Natural killer cell (primary cell): ENCODE data around the gene ITGAE. TPM values are rescaled to one million over a fixed set of nuclear protein-coding genes. Genes with fewer than 3 reads are reported as not detected.

Experiments used
- ATAC-seq, 3 donors: fragments of 150-1000 bp in 2 of 3; fragments of 200-7000 bp in 1 of 3; cut with Tn5 transposase; 1 replicate in 1 of 3; 2 replicates in 2 of 3; pipeline ENCODE4 v1.10.0; 2021; ENCODE audit warnings: mild to moderate bottlenecking in 2 of 3, moderate library complexity in 2 of 3
- DNase-seq, 2 donors: peaks; one replicate each; pipeline versions ENCODE4 v3.0.0 to v3.0.0-alpha.2; 2013 to 2021; ENCODE audit warnings: mixed read lengths in 1 of 2
- H3K27ac ChIP-seq: one replicate; pipeline ENCODE4 v1.5.1; 2013; ENCODE audit warnings: mild to moderate bottlenecking, low read length
- H3K27me3 ChIP-seq: one replicate; pipeline ENCODE4 v1.6.1; 2013; ENCODE audit warnings: low read length; ENCODE audit not compliant: control insufficient read depth, insufficient read depth
- H3K36me3 ChIP-seq: one replicate; pipeline ENCODE4 v1.6.1; 2013; ENCODE audit warnings: low read length; ENCODE audit not compliant: control insufficient read depth, insufficient read depth
- H3K4me1 ChIP-seq: one replicate; pipeline ENCODE4 v1.6.1; 2013; ENCODE audit warnings: low read length; ENCODE audit not compliant: control insufficient read depth, insufficient read depth
- H3K4me3 ChIP-seq: one replicate; pipeline ENCODE4 v1.5.1; 2013; ENCODE audit warnings: low read length
- H3K9me3 ChIP-seq: one replicate; pipeline ENCODE4 v1.6.1; 2013; ENCODE audit warnings: low read length; ENCODE audit not compliant: control insufficient read depth, insufficient read depth
- H3K27ac Mint-ChIP-seq, 2 donors: one replicate each; pipeline ENCODE4 v1.8.0; 2022; ENCODE audit warnings: mild to moderate bottlenecking in 2 of 2, mixed read lengths in 2 of 2, moderate library complexity in 1 of 2
- H3K27me3 Mint-ChIP-seq, 2 donors: one replicate each; pipeline ENCODE4 v1.8.0; 2022; ENCODE audit warnings: low read depth in 2 of 2, mixed read lengths in 2 of 2
- H3K36me3 Mint-ChIP-seq: one replicate; pipeline ENCODE4 v1.8.0; 2022; ENCODE audit warnings: mixed read lengths
- H3K4me1 Mint-ChIP-seq, 2 donors: one replicate each; pipeline ENCODE4 v1.8.0; 2022; ENCODE audit warnings: mixed read lengths in 2 of 2
- H3K4me3 Mint-ChIP-seq: one replicate; pipeline ENCODE4 v1.8.0; 2022; ENCODE audit warnings: mild to moderate bottlenecking, moderate library complexity, mixed read lengths
- H3K9me3 Mint-ChIP-seq, 2 donors: one replicate each; pipeline ENCODE4 v1.8.0; 2022; ENCODE audit warnings: mixed read lengths in 2 of 2
- WGBS: methylation state at CpG from one replicate; pipeline ENCODE4 v1.1.7; 2013; ENCODE audit warnings: missing lambda C conversion rate; ENCODE audit not compliant: insufficient coverage; 5-methylcytosine and 5-hydroxymethylcytosine counted together
- intact Hi-C: fragments of 100-400 bp; cut with micrococcal nuclease; formaldehyde crosslinking; loops from one replicate; pipeline ENCODE4 v1.14.2; 2022
- total RNA-seq, 4 donors: library from RNA; stranded (reverse); fragments of 120-200 nt in 1 of 4; gene quantifications; one replicate each; pipeline versions ENCODE4 v1.2.3 to v1.2.4, GENCODE V29; 2013 to 2022
- TF ChIP-seq, protein P1 (sequence below): fragments of 200-600 bp; IDR thresholded peaks from one replicate; pipeline ENCODE4 v1.8.0; 2022; ENCODE audit warnings: antibody characterized with exemption

Gene ITGAE
- total RNA-seq, 3 donors from 2014 or later (not counting 1 experiment from before 2014, with no cell fraction given) = 12.8 to 13.8 (median 13.8) TPM

GRCh38 chr17:3762922-3763776 lies 37.8 kb downstream of the ITGAE start:
- TF ChIP-seq, protein P1, sequence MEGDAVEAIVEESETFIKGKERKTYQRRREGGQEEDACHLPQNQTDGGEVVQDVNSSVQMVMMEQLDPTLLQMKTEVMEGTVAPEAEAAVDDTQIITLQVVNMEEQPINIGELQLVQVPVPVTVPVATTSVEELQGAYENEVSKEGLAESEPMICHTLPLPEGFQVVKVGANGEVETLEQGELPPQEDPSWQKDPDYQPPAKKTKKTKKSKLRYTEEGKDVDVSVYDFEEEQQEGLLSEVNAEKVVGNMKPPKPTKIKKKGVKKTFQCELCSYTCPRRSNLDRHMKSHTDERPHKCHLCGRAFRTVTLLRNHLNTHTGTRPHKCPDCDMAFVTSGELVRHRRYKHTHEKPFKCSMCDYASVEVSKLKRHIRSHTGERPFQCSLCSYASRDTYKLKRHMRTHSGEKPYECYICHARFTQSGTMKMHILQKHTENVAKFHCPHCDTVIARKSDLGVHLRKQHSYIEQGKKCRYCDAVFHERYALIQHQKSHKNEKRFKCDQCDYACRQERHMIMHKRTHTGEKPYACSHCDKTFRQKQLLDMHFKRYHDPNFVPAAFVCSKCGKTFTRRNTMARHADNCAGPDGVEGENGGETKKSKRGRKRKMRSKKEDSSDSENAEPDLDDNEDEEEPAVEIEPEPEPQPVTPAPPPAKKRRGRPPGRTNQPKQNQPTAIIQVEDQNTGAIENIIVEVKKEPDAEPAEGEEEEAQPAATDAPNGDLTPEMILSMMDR = no peak
- DNase-seq = peak; percentile 57 to 77
- intact Hi-C loops = loop anchor here (1.0 kb wide), 1 partner anchor 52 kb away; no protein-coding TSS in a partner anchor
- no peaks in the 10 kb centered on the region for H3K9me3 ChIP-seq
- Mint-ChIP-seq H3K9me3 (no peaks in the 10 kb centered on the region), H3K4me1 (peaks cover 53 to 68% of the 10 kb centered on the region in 2 donors), H3K4me3 (peak overlapping the region; percentile 92), H3K27me3 (no peaks in the 10 kb centered on the region), H3K27ac (peak overlapping the region; percentile 94 to 99), H3K36me3 (no peaks in the 10 kb centered on the region)
- H3K36me3 ChIP-seq = no peaks in the 10 kb centered on the region
- peak; percentile 65 to 83 (median 72) for ATAC-seq
- H3K4me3 ChIP-seq = peak overlapping the region; percentile 38
- peaks cover 74% of the 10 kb centered on the region for H3K4me1 ChIP-seq
- WGBS = 49% methylated on average over 9 of the region's 14 CpGs
- H3K27ac ChIP-seq = peak overlapping the region; percentile 91
- no peaks in the 10 kb centered on the region for H3K27me3 ChIP-seq

- TF ChIP-seq, protein P1 = no peak
Measured at GRCh38 chr17:3761918-3762380, 39.0 kb downstream of the ITGAE start.

GRCh38 chr17:3761036-3761917 lies 39.7 kb downstream of the ITGAE start:
- peaks cover 37 to 55% of the 10 kb centered on the region in 2 donors for H3K4me1 Mint-ChIP-seq
- 93% methylated on average over 21 of the region's 23 CpGs for WGBS

More at GRCh38 chr17:3761918-3762380, 39.0 kb downstream of the ITGAE start:
- Mint-ChIP-seq H3K27ac (peak overlapping the region in 1 of 2 donors; percentile 94), H3K4me3 (no peak overlapping the region), H3K4me1 (peaks cover 42 to 61% of the 10 kb centered on the region in 2 donors), H3K27me3 (no peaks in the 10 kb centered on the region), H3K9me3 (no peaks in the 10 kb centered on the region), H3K36me3 (no peaks in the 10 kb centered on the region)
- ATAC-seq (no peak), DNase-seq (no peak)
- Histone ChIP-seq H3K4me1 (peaks cover 62% of the 10 kb centered on the region), H3K4me3 (no peak overlapping the region), H3K27me3 (no peaks in the 10 kb centered on the region), H3K9me3 (no peaks in the 10 kb centered on the region), H3K27ac (no peak overlapping the region), H3K36me3 (no peaks in the 10 kb centered on the region)
- intact Hi-C loops = no loop called here
- 96% methylated on average over 16 of the region's 16 CpGs for WGBS

More at GRCh38 chr17:3761036-3761917, 39.7 kb downstream of the ITGAE start:
- H3K9me3 ChIP-seq = no peaks in the 10 kb centered on the region
- H3K27ac ChIP-seq = no peak overlapping the region
- no peak for DNase-seq
- no peaks in the 10 kb centered on the region for H3K27me3 Mint-ChIP-seq
- H3K4me3 ChIP-seq = no peak overlapping the region
- H3K9me3 Mint-ChIP-seq = no peaks in the 10 kb centered on the region
- intact Hi-C loops = no loop called here
- H3K27me3 ChIP-seq = no peaks in the 10 kb centered on the region
- H3K4me3 Mint-ChIP-seq = no peak overlapping the region
- no peaks in the 10 kb centered on the region for H3K36me3 ChIP-seq
- TF ChIP-seq, protein P1 = no peak
- H3K27ac Mint-ChIP-seq = peak overlapping the region in 1 of 2 donors; percentile 64
- no peak for ATAC-seq
- peaks cover 55% of the 10 kb centered on the region for H3K4me1 ChIP-seq
- H3K36me3 Mint-ChIP-seq = no peaks in the 10 kb centered on the region
